22Rv1 (cell line): ENCODE results near the gene RAB22A.

Experiments
- CTCF ChIP-seq: fragments of 450-650 bp; IDR thresholded peaks from 2 replicates; pipeline ENCODE4 v1.5.1; 2017; ENCODE audit warnings: mild to moderate bottlenecking
- ZFX ChIP-seq: fragments of 450-650 bp; IDR thresholded peaks from 2 replicates; pipeline ENCODE4 v1.6.1; 2017; ENCODE audit warnings: antibody characterized with exemption, borderline replicate concordance

GRCh38 chr20:58374906-58375758 lies 65.6 kb downstream of the RAB22A start:
- TF ChIP-seq CTCF = no peak
- TF ChIP-seq ZFX = no peak
